Subcutaneous abdominal adipose tissue (tissue), 5 donors: ENCODE measurements around the gene USP47.
A peak's percentile ranks its signal among the peaks of the same experiment; 100 is the strongest.

Source experiments
- H3K27ac ChIP-seq: one replicate; pipeline ENCODE4 v1.7.0; 2013; ENCODE audit warnings: low read depth, mild to moderate bottlenecking, inconsistent platforms, low read length, moderate library complexity
- H3K27me3 ChIP-seq, 5 donors: one replicate each; pipeline ENCODE4 v1.7.0; 2013; ENCODE audit warnings: low read length in 5 of 5, inconsistent platforms in 1 of 5; ENCODE audit not compliant: control insufficient read depth in 5 of 5, insufficient read depth in 4 of 5
- H3K36me3 ChIP-seq, 5 donors: one replicate each; pipeline ENCODE4 v1.7.0; 2013; ENCODE audit warnings: low read length in 5 of 5; ENCODE audit not compliant: control insufficient read depth in 5 of 5, insufficient read depth in 5 of 5
- H3K4me1 ChIP-seq, 5 donors: one replicate each; pipeline ENCODE4 v1.7.0; 2013; ENCODE audit warnings: low read length in 5 of 5, mild to moderate bottlenecking in 3 of 5, moderate library complexity in 1 of 5; ENCODE audit not compliant: control insufficient read depth in 5 of 5, insufficient read depth in 5 of 5
- H3K4me3 ChIP-seq, 5 donors: one replicate each; pipeline ENCODE4 v1.7.0; 2013; ENCODE audit warnings: low read length in 5 of 5, low read depth in 1 of 5
- H3K9ac ChIP-seq, 5 donors: one replicate each; pipeline ENCODE4 v1.7.0; 2013; ENCODE audit warnings: low read length in 5 of 5, mild to moderate bottlenecking in 4 of 5, moderate library complexity in 3 of 5
- H3K9me3 ChIP-seq, 5 donors: one replicate each; pipeline ENCODE4 v1.7.0; 2013; ENCODE audit warnings: low read length in 5 of 5; ENCODE audit not compliant: control insufficient read depth in 5 of 5
- donor health status: healthy.
- donor health status: healthy.
- donor health status: healthy.
- donor health status: healthy.
- donor health status: healthy.

Gene USP47

GRCh38 chr11:11967669-11968510 lies 126.1 kb downstream of the USP47 start:
- Histone ChIP-seq H3K4me1 (peaks cover under 1 to 25% (median 17%) of the 10 kb centered on the region in 5 donors), H3K27me3 (peaks cover 0 to 16% (median 8%) of the 10 kb centered on the region in 5 donors), H3K27ac (no peak overlapping the region), H3K9ac (no peak overlapping the region), H3K36me3 (no peaks in the 10 kb centered on the region), H3K4me3 (no peak overlapping the region), H3K9me3 (no peaks in the 10 kb centered on the region)

DNA sequence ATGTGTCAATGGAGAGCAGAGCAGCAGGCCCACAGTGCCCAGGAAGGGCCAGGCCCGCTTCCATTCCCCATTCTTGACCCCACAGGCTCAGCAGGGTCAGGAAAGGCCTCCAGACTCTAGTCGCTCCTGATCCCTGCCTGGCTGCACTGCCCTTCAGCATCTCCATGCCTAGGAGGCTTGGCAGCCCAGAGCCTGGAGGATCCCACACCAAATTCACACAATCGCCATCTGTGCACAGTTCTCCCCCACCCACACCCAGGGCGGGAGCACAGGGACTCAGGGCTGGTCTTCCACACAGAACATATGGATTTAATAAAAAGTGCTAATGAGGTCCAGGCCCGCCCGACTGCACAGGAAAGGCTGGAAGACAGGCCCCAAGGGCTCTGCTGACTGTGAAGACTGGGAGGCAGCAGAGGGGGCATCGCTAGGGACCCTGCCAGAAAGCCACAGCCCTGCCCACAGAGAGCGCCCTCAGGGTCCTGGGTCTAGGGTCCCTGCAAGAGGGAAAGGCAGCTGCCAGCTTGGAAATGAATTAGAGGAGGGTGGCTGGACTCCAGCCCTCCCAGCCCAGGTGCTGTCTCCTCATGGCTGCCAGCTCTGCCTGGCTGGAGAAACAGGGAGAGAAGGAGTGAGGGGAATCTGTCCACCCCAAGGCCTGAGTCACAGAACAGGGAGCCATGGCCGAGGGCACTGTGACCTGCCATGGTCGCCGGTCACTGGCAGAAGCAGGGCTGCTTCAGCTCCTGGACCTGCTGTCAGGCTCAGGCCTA lies 126.9 kb downstream of the USP47 start:
- Histone ChIP-seq H3K4me3 (no peak overlapping the region), H3K27ac (no peak overlapping the region), H3K9me3 (no peaks in the 10 kb centered on the region), H3K27me3 (peaks cover 0 to 14% (median 8%) of the 10 kb centered on the region in 5 donors), H3K4me1 (peaks cover 7 to 33% (median 25%) of the 10 kb centered on the region in 5 donors), H3K9ac (no peak overlapping the region), H3K36me3 (no peaks in the 10 kb centered on the region)

DNA sequence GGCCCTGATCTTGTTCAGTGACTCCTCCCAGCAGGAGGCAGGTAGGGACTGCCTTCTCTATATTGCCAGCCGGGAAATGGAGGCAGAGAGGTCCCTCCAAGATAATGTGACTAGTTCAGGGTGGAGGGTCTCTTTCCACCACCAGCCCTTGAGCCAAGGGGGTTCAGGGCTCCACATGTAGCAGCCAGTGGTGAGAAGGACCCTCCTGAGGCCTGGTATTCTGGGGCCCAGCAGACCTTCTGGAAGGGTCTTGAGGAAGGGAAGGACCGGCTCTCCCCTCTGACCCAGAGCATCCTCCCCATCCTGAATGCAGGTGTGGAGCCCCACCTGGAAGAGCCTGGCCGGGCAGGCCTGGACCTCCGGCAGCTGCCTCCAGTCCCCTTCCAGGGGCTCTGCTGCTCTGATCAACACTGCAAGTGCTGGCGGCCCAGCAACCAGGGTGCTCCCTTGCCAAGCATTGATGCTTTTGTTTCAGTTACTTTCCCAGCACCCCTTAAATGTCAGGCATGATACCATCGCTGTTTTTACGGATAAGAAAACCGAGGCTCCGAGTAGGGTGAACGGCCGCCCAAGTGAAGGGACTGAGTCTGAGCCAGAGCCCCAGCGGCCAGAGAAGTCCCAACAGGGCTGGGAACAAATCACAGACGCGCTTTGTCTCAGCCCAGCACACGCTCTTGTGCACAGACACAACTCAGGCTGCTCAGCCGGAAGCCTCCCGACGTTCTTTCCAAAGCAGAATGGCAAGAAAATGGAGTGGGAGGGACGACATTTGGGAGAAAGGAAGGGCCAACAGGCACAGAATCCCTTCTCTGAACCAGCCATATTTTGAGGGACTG lies 127.8 kb downstream of the USP47 start:
- Histone ChIP-seq H3K4me1 (peaks cover 11 to 37% (median 31%) of the 10 kb centered on the region in 5 donors), H3K9me3 (no peaks in the 10 kb centered on the region), H3K9ac (no peak overlapping the region)

GRCh38 chr11:11970556-11970955 lies 128.8 kb downstream of the USP47 start:
- no peaks in the 10 kb centered on the region for H3K9me3 ChIP-seq
- H3K4me1 ChIP-seq = peaks cover 11 to 44% (median 31%) of the 10 kb centered on the region in 5 donors
- H3K27ac ChIP-seq = no peak overlapping the region
- H3K4me3 ChIP-seq = no peak overlapping the region
- H3K36me3 ChIP-seq = no peaks in the 10 kb centered on the region
- H3K27me3 ChIP-seq = peaks cover 0 to 10% (median 5%) of the 10 kb centered on the region in 5 donors
- no peak overlapping the region for H3K9ac ChIP-seq

More for the DNA sequence above, 127.8 kb downstream of the USP47 start:
- Histone ChIP-seq H3K27ac (no peak overlapping the region), H3K36me3 (no peaks in the 10 kb centered on the region), H3K27me3 (peaks cover 0 to 10% (median 8%) of the 10 kb centered on the region in 5 donors), H3K4me3 (no peak overlapping the region)

GRCh38 chr11:11971906-11972547 lies 130.3 kb downstream of the USP47 start:
- peaks cover 0 to 5% (median 3%) of the 10 kb centered on the region in 5 donors for H3K27me3 ChIP-seq
- no peak overlapping the region for H3K9ac ChIP-seq
- H3K4me3 ChIP-seq = no peak overlapping the region
- H3K4me1 ChIP-seq = peaks cover 12 to 59% (median 41%) of the 10 kb centered on the region in 5 donors
- no peaks in the 10 kb centered on the region for H3K9me3 ChIP-seq
- H3K27ac ChIP-seq = no peak overlapping the region
- no peaks in the 10 kb centered on the region for H3K36me3 ChIP-seq

- Histone ChIP-seq H3K4me3 (no peak overlapping the region), H3K36me3 (no peaks in the 10 kb centered on the region), H3K27ac (no peak overlapping the region), H3K9ac (no peak overlapping the region), H3K4me1 (peaks cover 15 to 67% (median 48%) of the 10 kb centered on the region in 5 donors), H3K9me3 (no peaks in the 10 kb centered on the region), H3K27me3 (peaks cover 0 to 5% (median 3%) of the 10 kb centered on the region in 5 donors)
These were observed 131.1 kb downstream of the USP47 start for GRCh38 chr11:11972730-11973341.

- Histone ChIP-seq H3K4me1 (peaks cover 14 to 70% (median 51%) of the 10 kb centered on the region in 5 donors), H3K36me3 (no peaks in the 10 kb centered on the region), H3K27me3 (peaks cover 0 to 3% (median 3%) of the 10 kb centered on the region in 5 donors), H3K9ac (no peak overlapping the region), H3K4me3 (peak overlapping the region in 1 of 5 donors; percentile 11), H3K27ac (no peak overlapping the region), H3K9me3 (no peaks in the 10 kb centered on the region)
These were observed 131.6 kb downstream of the USP47 start for GRCh38 chr11:11973361-11973800.

GRCh38 chr11:11973866-11974265 lies 132.1 kb downstream of the USP47 start:
- peaks cover 13 to 70% (median 55%) of the 10 kb centered on the region in 5 donors for H3K4me1 ChIP-seq
- no peak overlapping the region for H3K9ac ChIP-seq

More at GRCh38 chr11:11973866-11974265, 132.1 kb downstream of the USP47 start:
- no peaks in the 10 kb centered on the region for H3K9me3 ChIP-seq
- H3K36me3 ChIP-seq = no peaks in the 10 kb centered on the region
- H3K4me3 ChIP-seq = no peak overlapping the region
- H3K27ac ChIP-seq = no peak overlapping the region
- peaks cover 0 to 3% (median 1%) of the 10 kb centered on the region in 5 donors for H3K27me3 ChIP-seq
